HCT116 (cell line): ENCODE data around the gene ZBTB20. TPM values are rescaled to one million over a fixed set of nuclear protein-coding genes. Genes with fewer than 3 reads are reported as not detected.

Source experiments
- ATAC-seq: fragments of 200-7000 bp; cut with Tn5 transposase; 2 replicates; pipeline ENCODE4 v1.9.1; 2020; ENCODE audit warnings: mild to moderate bottlenecking, moderate library complexity
- BruUV-seq: library from RNA; stranded (reverse); fragments of 400-500 nt; replicated peaks from 2 replicates; lab custom pipeline; 2021; lab: Mats Ljungman, UMichigan
- CTCF ChIA-PET: fragments of 300-600 bp; sonication (Branson Sonifier 250); formaldehyde crosslinking; loops from one replicate; lab custom pipeline; 2021; ENCODE audit warnings: antibody characterized with exemption; lab: Charles Lee
- POLR2A ChIA-PET: fragments of 300-600, 350-600 bp; sonication (Branson Sonifier 250); formaldehyde crosslinking; loops from one replicate; lab custom pipeline; 2021; ENCODE audit warnings: antibody characterized with exemption; lab: Charles Lee
- RAD21 ChIA-PET, 2 experiments: fragments of 300-600 bp; sonication (Branson Sonifier 250); formaldehyde crosslinking; loops; one replicate each; lab custom pipeline; 2023; ENCODE audit warnings: low total read pairs in 2 of 2; ENCODE audit not compliant: uncharacterized antibody in 2 of 2, unreplicated experiment in 2 of 2, low non-redundant PET in 1 of 2; lab: Charles Lee
- DNase-seq: peaks from one replicate; pipeline ENCODE4 v3.0.0-alpha.2; 2010; ENCODE audit warnings: low read depth, low spot score
- H2AFZ ChIP-seq: fragments of 200-600 bp; shearing (Covaris generic), sonication (generic); 2 replicates; pipeline ENCODE4 v1.6.1; 2017; ENCODE audit warnings: low read depth, mixed run types, mixed read lengths, antibody characterized with exemption, low read length; ENCODE audit not compliant: poor library complexity, severe bottlenecking
- H3K27ac ChIP-seq: 2 replicates; pipeline ENCODE4 v1.5.1; 2012; ENCODE audit warnings: low read depth, low read length
- H3K27me3 ChIP-seq: fragments of 200-600 bp; sonication (generic); 2 replicates; pipeline ENCODE4 v1.6.1; 2016; ENCODE audit warnings: mixed run types, low read length, mixed read lengths; ENCODE audit not compliant: insufficient read depth
- H3K36me3 ChIP-seq, 2 experiments: fragments of 200-500 bp in 1 of 2; fragments of 200-600 bp in 1 of 2; sonication (Bioruptor generic) in 1 of 2; sonication (generic) in 1 of 2; 2 replicates each; pipeline versions ENCODE4 v1.5.1 to v1.6.1; 2014 to 2016; ENCODE audit warnings: low read length in 2 of 2, inconsistent platforms in 1 of 2, mixed read lengths in 1 of 2, mixed run types in 1 of 2; ENCODE audit not compliant: insufficient read depth in 2 of 2, control insufficient read depth in 1 of 2
- H3K4me1 ChIP-seq, 2 experiments: fragments of 200-600 bp in 1 of 2; sonication (generic) in 1 of 2; 2 replicates each; pipeline versions ENCODE4 v1.5.1 to v1.6.1; 2012 to 2017; ENCODE audit warnings: low read length in 2 of 2, inconsistent platforms in 1 of 2, mild to moderate bottlenecking in 1 of 2, mixed read lengths in 1 of 2, mixed run types in 1 of 2, moderate library complexity in 1 of 2; ENCODE audit not compliant: insufficient read depth in 2 of 2, control insufficient read depth in 1 of 2
- H3K4me2 ChIP-seq: fragments of 200-600 bp; sonication (generic); 2 replicates; pipeline ENCODE4 v1.6.1; 2017; ENCODE audit warnings: mixed run types, low read length, mixed read lengths
- H3K4me3 ChIP-seq, 2 experiments: fragments of 200-600 bp in 1 of 2; sonication (generic) in 1 of 2; replicated peaks in 1 of 2; 2 replicates each; pipeline ENCODE4 v1.5.1; 2011 to 2016; ENCODE audit warnings: low read length in 2 of 2, control low read depth in 1 of 2, low read depth in 1 of 2, mild to moderate bottlenecking in 1 of 2, mixed read lengths in 1 of 2, mixed run types in 1 of 2
- H3K79me2 ChIP-seq: fragments of 200-600 bp; sonication (generic); 2 replicates; pipeline ENCODE4 v1.6.1; 2017; ENCODE audit warnings: mild to moderate bottlenecking, mixed run types, low read length, moderate library complexity, mixed read lengths; ENCODE audit not compliant: insufficient read depth
- H3K9ac ChIP-seq: fragments of 200-600 bp; sonication (generic); 2 replicates; pipeline ENCODE4 v1.6.1; 2016; ENCODE audit warnings: low read length, mixed read lengths
- H3K9me2 ChIP-seq: fragments of 200-600 bp; sonication (generic), shearing (Covaris generic); 2 replicates; pipeline ENCODE4 v1.6.1; 2017; ENCODE audit warnings: mixed run types, mild to moderate bottlenecking, moderate library complexity; ENCODE audit not compliant: insufficient read depth
- H3K9me3 ChIP-seq, 2 experiments: fragments of 200-500 bp in 1 of 2; fragments of 200-600 bp in 1 of 2; sonication (Bioruptor generic) in 1 of 2; sonication (generic) in 1 of 2; 2 replicates each; pipeline ENCODE4 v1.6.1; 2014 to 2017; ENCODE audit warnings: low read length in 2 of 2, mixed read lengths in 2 of 2, inconsistent platforms in 1 of 2, low read depth in 1 of 2, mild to moderate bottlenecking in 1 of 2, mixed run types in 1 of 2, moderate library complexity in 1 of 2; ENCODE audit not compliant: control insufficient read depth in 1 of 2, insufficient read depth in 1 of 2
- H4K20me1 ChIP-seq: fragments of 200-600 bp; sonication (generic), shearing (Covaris generic); 2 replicates; pipeline ENCODE4 v1.6.1; 2017; ENCODE audit warnings: mixed run types, mild to moderate bottlenecking, moderate library complexity; ENCODE audit not compliant: insufficient read depth
- CEBPB ChIP-seq: IDR thresholded peaks from 2 replicates; pipeline ENCODE4 v1.6.1; 2012; ENCODE audit warnings: low read depth
- EGR1 ChIP-seq: IDR thresholded peaks from 2 replicates; pipeline ENCODE4 v1.6.1; 2012; ENCODE audit warnings: low read depth
- ELF1 ChIP-seq: IDR thresholded peaks from 2 replicates; pipeline ENCODE4 v1.6.1; 2012; ENCODE audit warnings: low read depth, borderline replicate concordance
- FOSL1 ChIP-seq: IDR thresholded peaks from 2 replicates; pipeline ENCODE4 v1.6.1; 2012; ENCODE audit warnings: low read depth
- POLR2A ChIP-seq: IDR thresholded peaks from 2 replicates; pipeline ENCODE4 v1.7.0; 2011; ENCODE audit warnings: borderline replicate concordance; ENCODE audit not compliant: insufficient read depth, insufficient read length; ENCODE audit errors: extremely low read depth
- POLR2AphosphoS5 ChIP-seq: IDR thresholded peaks from 2 replicates; pipeline ENCODE4 v1.6.1; 2011; ENCODE audit warnings: mild to moderate bottlenecking, low read depth, low read length, moderate library complexity
- SIN3A ChIP-seq: IDR thresholded peaks from 2 replicates; pipeline ENCODE4 v1.6.1; 2012; ENCODE audit warnings: low read depth
- SP1 ChIP-seq: IDR thresholded peaks from 2 replicates; pipeline ENCODE4 v1.6.1; 2012; ENCODE audit warnings: low read depth
- SRF ChIP-seq: IDR thresholded peaks from 2 replicates; pipeline ENCODE4 v1.6.1; 2012; ENCODE audit warnings: low read depth
- TCF7L2 ChIP-seq: IDR thresholded peaks from 2 replicates; pipeline ENCODE4 v1.7.0; 2011; ENCODE audit warnings: borderline replicate concordance, inconsistent platforms; ENCODE audit not compliant: insufficient read depth, insufficient read length; ENCODE audit errors: extremely low read depth
- YY1 ChIP-seq: IDR thresholded peaks from 2 replicates; pipeline ENCODE4 v1.6.1; 2011; ENCODE audit warnings: low read length, low read depth, moderate library complexity, mild to moderate bottlenecking; ENCODE audit not compliant: insufficient replicate concordance; ENCODE audit errors: extremely low read depth
- ZFX ChIP-seq: fragments of 450-650 bp; IDR thresholded peaks from 2 replicates; pipeline ENCODE4 v1.6.1; 2017
- ZNF274 ChIP-seq: fragments of 200-500 bp; sonication (Bioruptor generic); IDR thresholded peaks from 2 replicates; pipeline ENCODE4 v1.6.1; 2014; ENCODE audit warnings: mild to moderate bottlenecking, low read depth, low read length, inconsistent platforms
- intact Hi-C: fragments of 100-400 bp; cut with micrococcal nuclease; formaldehyde crosslinking; loops from 2 replicates; pipeline ENCODE4 v1.10.0; 2022
- total RNA-seq: library from RNA; stranded (reverse); gene quantifications from one replicate; pipeline ENCODE4 v1.2.1, GENCODE V29; 2021; ENCODE audit not compliant: unreplicated experiment
- TF ChIP-seq, protein P1 (sequence below): IDR thresholded peaks from 2 replicates; pipeline ENCODE4 v1.6.1; 2012
- TF ChIP-seq, protein P2 (sequence below): IDR thresholded peaks from 2 replicates; pipeline ENCODE4 v1.6.1; 2012; ENCODE audit warnings: low read depth
- TF ChIP-seq, protein P3 (sequence below), 3 experiments: fragments of 200-600 bp in 1 of 3; sonication (generic) in 1 of 3; IDR thresholded peaks in 2 of 3; conservative IDR thresholded peaks in 1 of 3; 2 replicates each; pipeline ENCODE4 v1.5.1; 2012 to 2017; ENCODE audit warnings: low read depth in 2 of 3, low read length in 2 of 3, antibody characterized with exemption in 1 of 3, borderline replicate concordance in 1 of 3, control low read depth in 1 of 3, mild to moderate bottlenecking in 1 of 3, mixed read lengths in 1 of 3, mixed run types in 1 of 3, moderate library complexity in 1 of 3; ENCODE audit not compliant: insufficient read depth in 1 of 3
- TF ChIP-seq, protein P4 (sequence below): IDR thresholded peaks from 2 replicates; pipeline ENCODE4 v1.6.1; 2011; ENCODE audit warnings: mild to moderate bottlenecking, low read length, moderate library complexity; ENCODE audit not compliant: insufficient replicate concordance; ENCODE audit errors: extremely low read depth

Gene ZBTB20
- total RNA-seq, 1 experiment from 2014 or later: 42.1 TPM

DNA sequence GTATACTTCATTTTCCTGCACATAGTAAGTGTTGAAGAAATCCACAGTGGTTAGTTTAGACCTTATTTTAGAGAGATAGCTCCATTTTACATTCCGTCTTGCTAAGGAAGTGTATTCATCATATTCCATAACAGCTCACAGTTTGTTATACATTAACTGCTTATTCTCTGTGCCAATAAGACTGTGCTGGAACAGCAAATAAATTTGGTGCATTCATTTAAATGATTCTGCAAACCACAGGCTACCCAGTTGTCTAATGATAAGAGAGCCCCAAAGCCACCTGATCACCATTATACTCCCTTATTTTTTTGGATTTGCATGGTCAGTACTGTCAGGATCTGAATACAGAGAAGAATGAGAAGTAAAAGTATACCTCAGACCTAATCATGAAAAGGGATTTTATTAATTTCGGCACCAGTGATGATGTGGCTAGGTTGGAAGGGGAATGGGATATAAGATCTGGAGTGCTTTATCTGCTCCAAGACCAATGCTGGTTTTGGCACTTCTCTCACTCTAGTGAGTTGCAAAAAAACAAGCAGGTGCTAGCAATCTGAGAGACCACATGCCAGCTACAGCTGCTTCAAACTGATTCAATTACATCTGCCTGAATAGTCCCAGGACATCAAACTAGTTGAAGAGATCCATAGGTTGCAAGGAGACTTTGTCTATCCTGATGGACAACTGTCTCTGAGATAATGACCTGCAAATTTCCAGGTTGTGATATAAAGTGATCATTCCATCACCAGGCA lies 254.8 kb downstream of the ZBTB20 start:
- Histone ChIP-seq H3K9me3 (no peaks in the 10 kb centered on the region), H3K4me1 (no peaks in the 10 kb centered on the region), H3K9ac (no peak overlapping the region), H3K4me3 (no peak overlapping the region), H3K9me2 (no peaks in the 10 kb centered on the region), H4K20me1 (no peaks in the 10 kb centered on the region), H3K27me3 (no peaks in the 10 kb centered on the region), H2AFZ (no peak overlapping the region), H3K4me2 (no peak overlapping the region)
- POLR2A ChIA-PET: no interaction called here
- ATAC-seq: no peak
- RAD21 ChIA-PET: no interaction called here
- CTCF ChIA-PET: no interaction called here
- BruUV-seq: no TSS peak
- TF ChIP-seq YY1: no peak
- TF ChIP-seq SP1: no peak
- TF ChIP-seq CEBPB: no peak
- no peak for TF ChIP-seq POLR2AphosphoS5
- TF ChIP-seq TCF7L2: no peak
- TF ChIP-seq SIN3A: no peak
- no peak for TF ChIP-seq SRF
- TF ChIP-seq FOSL1: no peak
- TF ChIP-seq, protein P1, sequence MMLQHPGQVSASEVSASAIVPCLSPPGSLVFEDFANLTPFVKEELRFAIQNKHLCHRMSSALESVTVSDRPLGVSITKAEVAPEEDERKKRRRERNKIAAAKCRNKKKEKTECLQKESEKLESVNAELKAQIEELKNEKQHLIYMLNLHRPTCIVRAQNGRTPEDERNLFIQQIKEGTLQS: no peak
- TF ChIP-seq, protein P2, sequence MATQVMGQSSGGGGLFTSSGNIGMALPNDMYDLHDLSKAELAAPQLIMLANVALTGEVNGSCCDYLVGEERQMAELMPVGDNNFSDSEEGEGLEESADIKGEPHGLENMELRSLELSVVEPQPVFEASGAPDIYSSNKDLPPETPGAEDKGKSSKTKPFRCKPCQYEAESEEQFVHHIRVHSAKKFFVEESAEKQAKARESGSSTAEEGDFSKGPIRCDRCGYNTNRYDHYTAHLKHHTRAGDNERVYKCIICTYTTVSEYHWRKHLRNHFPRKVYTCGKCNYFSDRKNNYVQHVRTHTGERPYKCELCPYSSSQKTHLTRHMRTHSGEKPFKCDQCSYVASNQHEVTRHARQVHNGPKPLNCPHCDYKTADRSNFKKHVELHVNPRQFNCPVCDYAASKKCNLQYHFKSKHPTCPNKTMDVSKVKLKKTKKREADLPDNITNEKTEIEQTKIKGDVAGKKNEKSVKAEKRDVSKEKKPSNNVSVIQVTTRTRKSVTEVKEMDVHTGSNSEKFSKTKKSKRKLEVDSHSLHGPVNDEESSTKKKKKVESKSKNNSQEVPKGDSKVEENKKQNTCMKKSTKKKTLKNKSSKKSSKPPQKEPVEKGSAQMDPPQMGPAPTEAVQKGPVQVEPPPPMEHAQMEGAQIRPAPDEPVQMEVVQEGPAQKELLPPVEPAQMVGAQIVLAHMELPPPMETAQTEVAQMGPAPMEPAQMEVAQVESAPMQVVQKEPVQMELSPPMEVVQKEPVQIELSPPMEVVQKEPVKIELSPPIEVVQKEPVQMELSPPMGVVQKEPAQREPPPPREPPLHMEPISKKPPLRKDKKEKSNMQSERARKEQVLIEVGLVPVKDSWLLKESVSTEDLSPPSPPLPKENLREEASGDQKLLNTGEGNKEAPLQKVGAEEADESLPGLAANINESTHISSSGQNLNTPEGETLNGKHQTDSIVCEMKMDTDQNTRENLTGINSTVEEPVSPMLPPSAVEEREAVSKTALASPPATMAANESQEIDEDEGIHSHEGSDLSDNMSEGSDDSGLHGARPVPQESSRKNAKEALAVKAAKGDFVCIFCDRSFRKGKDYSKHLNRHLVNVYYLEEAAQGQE: no peak
- no peak for TF ChIP-seq ZFX
- TF ChIP-seq ELF1: no peak
- TF ChIP-seq, protein P3, sequence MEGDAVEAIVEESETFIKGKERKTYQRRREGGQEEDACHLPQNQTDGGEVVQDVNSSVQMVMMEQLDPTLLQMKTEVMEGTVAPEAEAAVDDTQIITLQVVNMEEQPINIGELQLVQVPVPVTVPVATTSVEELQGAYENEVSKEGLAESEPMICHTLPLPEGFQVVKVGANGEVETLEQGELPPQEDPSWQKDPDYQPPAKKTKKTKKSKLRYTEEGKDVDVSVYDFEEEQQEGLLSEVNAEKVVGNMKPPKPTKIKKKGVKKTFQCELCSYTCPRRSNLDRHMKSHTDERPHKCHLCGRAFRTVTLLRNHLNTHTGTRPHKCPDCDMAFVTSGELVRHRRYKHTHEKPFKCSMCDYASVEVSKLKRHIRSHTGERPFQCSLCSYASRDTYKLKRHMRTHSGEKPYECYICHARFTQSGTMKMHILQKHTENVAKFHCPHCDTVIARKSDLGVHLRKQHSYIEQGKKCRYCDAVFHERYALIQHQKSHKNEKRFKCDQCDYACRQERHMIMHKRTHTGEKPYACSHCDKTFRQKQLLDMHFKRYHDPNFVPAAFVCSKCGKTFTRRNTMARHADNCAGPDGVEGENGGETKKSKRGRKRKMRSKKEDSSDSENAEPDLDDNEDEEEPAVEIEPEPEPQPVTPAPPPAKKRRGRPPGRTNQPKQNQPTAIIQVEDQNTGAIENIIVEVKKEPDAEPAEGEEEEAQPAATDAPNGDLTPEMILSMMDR (IDR thresholded peaks at IDR 0.05 in 2 of 3, conservative IDR thresholded peaks at IDR 0.05 in 1 of 3; ENCODE audit: borderline replicate concordance in 1 of 3, insufficient read depth in 1 of 3, low read depth in 2 of 3, low read length in 2 of 3): no peak
- no peak for TF ChIP-seq EGR1
- TF ChIP-seq POLR2A: no peak
- TF ChIP-seq ZNF274: no peak
- TF ChIP-seq, protein P4, sequence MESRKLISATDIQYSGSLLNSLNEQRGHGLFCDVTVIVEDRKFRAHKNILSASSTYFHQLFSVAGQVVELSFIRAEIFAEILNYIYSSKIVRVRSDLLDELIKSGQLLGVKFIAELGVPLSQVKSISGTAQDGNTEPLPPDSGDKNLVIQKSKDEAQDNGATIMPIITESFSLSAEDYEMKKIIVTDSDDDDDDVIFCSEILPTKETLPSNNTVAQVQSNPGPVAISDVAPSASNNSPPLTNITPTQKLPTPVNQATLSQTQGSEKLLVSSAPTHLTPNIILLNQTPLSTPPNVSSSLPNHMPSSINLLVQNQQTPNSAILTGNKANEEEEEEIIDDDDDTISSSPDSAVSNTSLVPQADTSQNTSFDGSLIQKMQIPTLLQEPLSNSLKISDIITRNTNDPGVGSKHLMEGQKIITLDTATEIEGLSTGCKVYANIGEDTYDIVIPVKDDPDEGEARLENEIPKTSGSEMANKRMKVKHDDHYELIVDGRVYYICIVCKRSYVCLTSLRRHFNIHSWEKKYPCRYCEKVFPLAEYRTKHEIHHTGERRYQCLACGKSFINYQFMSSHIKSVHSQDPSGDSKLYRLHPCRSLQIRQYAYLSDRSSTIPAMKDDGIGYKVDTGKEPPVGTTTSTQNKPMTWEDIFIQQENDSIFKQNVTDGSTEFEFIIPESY: no peak
- TF ChIP-seq, all 23 proteins: peak for 0
- intact Hi-C loops: no loop called here
- Histone ChIP-seq H3K36me3 (no peaks in the 10 kb centered on the region), H3K27ac (no peak overlapping the region), H3K79me2 (no peaks in the 10 kb centered on the region)
- DNase-seq: no peak
